Rectal smooth muscle tissue (tissue), 1 donor: Measurements from ENCODE around the gene TCEAL8.

ENCODE experiments used
- H3K27ac ChIP-seq: one replicate; pipeline ENCODE4 v1.7.0; 2013; ENCODE audit warnings: low read depth, low read length, inconsistent platforms
- H3K27me3 ChIP-seq: one replicate; pipeline ENCODE4 v1.7.0; 2013; ENCODE audit warnings: low read length; ENCODE audit not compliant: control insufficient read depth, insufficient read depth
- H3K36me3 ChIP-seq: one replicate; pipeline ENCODE4 v1.7.0; 2013; ENCODE audit warnings: low read length; ENCODE audit not compliant: control insufficient read depth, insufficient read depth
- H3K4me1 ChIP-seq: one replicate; pipeline ENCODE4 v1.7.0; 2013; ENCODE audit warnings: low read length; ENCODE audit not compliant: control insufficient read depth, insufficient read depth
- H3K4me3 ChIP-seq: one replicate; pipeline ENCODE4 v1.7.0; 2013; ENCODE audit warnings: low read length
- H3K9ac ChIP-seq: one replicate; pipeline ENCODE4 v1.7.0; 2013; ENCODE audit warnings: low read length

Gene TCEAL8

DNA sequence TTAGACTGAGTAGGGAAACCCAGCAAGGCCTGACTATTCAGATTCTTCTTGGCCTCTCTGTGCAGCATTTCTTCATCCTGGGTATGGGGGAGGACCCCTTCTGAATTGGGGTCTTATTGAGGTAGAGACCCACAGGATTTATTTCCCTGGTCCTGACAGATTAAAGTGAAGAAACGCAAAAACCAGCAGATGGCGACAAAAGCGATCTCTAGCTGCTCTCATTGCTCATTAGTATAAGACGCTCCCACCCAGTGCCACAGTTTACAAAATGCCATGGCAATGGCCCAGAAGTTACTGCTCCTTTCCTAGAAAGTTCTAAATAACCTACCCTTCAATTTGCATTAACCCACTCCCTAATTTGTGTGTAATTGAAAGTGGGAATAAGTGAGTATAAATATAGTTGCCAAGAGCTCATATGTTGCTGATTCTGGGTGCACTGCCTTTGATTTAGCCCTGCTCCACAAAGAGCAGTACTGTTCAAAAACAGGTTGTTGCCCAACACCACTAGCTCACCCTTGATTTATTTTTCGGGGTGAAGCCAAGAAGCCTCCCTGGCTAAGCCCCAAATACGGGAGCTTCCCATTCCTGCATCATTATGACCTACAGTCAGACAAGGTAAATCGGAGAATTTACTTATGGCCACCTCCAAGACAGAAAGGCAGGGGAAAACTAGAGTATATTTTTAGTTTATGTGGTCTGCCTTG, 43.8 kb downstream of the TCEAL8 start:
- Histone ChIP-seq H3K27ac (no peak overlapping the region), H3K36me3 (no peaks in the 10 kb centered on the region), H3K9ac (no peak overlapping the region), H3K4me3 (no peak overlapping the region), H3K4me1 (no peaks in the 10 kb centered on the region), H3K27me3 (no peaks in the 10 kb centered on the region)

DNA sequence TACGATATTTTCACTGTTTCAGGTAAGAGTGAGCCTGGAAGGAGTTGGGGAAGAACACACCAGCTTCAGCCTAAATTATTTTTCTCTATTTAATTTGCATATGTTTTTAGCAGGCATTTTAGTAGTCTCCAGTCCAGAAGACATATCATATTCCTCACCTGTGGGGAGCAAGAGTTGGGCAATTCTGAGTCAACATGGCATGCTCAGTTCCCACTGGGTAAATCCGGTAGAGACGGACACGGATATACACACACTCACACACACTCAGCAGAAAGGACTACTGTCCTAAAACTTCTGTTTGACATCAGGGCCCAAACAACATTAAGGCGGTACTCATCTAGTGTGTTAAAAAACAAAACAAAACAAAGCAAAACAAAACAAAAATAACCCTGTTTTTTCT, 44.9 kb downstream of the TCEAL8 start:
- Histone ChIP-seq H3K4me1 (no peaks in the 10 kb centered on the region), H3K27ac (no peak overlapping the region), H3K9ac (no peak overlapping the region), H3K36me3 (no peaks in the 10 kb centered on the region), H3K27me3 (no peaks in the 10 kb centered on the region), H3K4me3 (no peak overlapping the region)
